ENCODE data around the gene KIF13A.
"Not testable (repeated sequence)": the region's sequence is repeated elsewhere in the genome, so short reads cannot be mapped to it uniquely, and the experiment has no call there.

KIF13A gene

DNA sequence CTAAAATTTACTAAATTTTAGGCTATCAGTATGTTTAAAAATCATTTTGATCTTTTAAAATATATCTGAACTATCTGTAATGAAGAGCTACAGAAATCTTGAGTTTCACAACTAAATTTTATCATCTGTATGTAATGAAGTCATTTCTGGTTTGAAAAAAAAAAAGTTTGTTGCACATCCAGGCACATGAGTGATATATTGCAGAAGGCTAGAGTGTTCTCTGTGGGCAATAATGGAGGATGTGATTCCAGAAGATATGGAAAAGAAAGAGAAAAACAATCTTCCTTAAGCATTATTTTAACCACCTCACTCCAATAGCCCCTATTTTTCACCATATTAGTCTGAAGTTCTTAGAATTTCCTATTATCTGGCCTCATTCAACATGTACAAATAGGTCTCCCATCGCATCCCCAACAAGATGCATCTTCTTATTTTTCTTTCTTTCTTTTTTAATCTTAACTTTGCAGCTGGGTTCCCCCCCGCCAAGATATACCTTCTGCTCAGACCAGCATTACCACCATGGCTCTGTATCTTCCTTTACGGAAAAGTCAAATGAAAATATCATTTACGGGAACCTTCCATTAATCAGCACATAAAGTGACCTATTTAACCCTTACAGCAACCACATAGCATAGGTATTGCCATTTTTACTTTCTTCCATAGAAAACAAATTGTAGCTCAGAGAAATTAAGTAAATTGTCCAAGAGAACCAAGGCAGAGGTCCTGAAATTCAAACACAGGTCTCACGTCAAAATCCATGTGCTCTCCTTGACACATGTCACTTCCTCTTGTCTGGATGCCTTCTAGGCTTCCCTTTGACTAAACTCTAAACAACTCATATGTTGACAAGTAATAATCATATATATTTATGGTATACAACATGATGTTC lies 116.9 kb downstream of the KIF13A start:
- no peak overlapping the region for H3K4me3 Mint-ChIP-seq
- H3K4me1 Mint-ChIP-seq: no peaks in the 10 kb centered on the region
- peaks cover 6% of the 10 kb centered on the region for H3K36me3 Mint-ChIP-seq
- ATAC-seq: no peak
- no peak overlapping the region for H3K27ac Mint-ChIP-seq
- no peaks in the 10 kb centered on the region for H3K9me3 Mint-ChIP-seq
- no peaks in the 10 kb centered on the region for H3K27me3 Mint-ChIP-seq

DNA sequence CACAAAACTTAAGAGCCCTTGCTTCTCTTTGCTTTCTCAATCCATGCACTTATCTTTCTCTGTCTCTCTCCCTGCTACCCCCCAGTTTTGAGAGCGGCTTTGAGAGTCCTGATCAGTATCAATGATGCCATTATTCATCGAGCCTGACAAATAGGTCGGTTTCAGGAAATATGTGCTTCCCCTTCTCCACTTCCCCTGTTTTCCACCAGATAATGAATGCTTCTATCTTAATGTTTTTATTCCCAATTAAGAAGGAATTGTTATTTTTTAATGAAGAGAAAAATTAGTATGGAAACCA lies 117.7 kb downstream of the KIF13A start:
- no peaks in the 10 kb centered on the region for H3K9me3 Mint-ChIP-seq
- H3K36me3 Mint-ChIP-seq: peaks cover 6% of the 10 kb centered on the region
- H3K27me3 Mint-ChIP-seq: no peaks in the 10 kb centered on the region
- no peak for ATAC-seq
- no peak overlapping the region for H3K27ac Mint-ChIP-seq
- no peak overlapping the region for H3K4me3 Mint-ChIP-seq
- no peaks in the 10 kb centered on the region for H3K4me1 Mint-ChIP-seq

DNA sequence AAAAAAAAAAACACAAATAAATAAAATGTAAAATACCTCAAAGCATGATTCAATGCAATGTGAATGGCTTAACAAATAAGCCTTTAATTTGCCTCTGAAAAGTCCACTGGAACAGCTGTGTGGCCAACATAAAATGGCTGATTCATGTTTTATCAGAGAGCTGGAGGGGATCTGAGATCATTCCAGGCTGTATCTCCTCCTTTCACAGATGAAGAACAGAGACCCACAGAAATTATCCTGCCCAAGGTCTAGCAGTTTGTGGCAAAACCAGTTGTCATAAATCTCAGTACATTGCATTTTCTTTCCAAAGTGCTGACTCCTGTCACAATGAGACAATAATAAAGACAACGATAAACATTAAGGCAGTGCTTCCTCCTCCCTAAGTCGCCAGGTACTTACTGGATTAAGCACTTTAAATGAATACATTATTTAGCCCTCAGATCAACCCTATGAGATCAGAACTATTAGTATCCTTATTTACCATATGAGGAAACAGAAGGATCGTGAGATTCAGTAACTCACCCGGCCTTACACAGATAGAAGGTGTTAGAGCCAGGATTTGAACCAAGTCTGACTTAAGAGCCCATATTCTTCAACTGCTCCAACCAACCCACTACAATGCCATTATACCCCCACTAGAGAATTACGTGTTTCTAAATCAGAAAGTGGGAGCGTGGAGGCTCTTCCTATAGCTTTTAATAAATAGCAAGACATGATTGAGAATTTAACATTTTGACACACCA lies 118.3 kb downstream of the KIF13A start:
- no peak overlapping the region for H3K4me3 Mint-ChIP-seq
- H3K36me3 Mint-ChIP-seq: peaks cover 6% of the 10 kb centered on the region
- H3K27me3 Mint-ChIP-seq: no peaks in the 10 kb centered on the region
- H3K9me3 Mint-ChIP-seq: no peaks in the 10 kb centered on the region
- ATAC-seq: no peak
- H3K4me1 Mint-ChIP-seq: no peaks in the 10 kb centered on the region
- H3K27ac Mint-ChIP-seq: no peak overlapping the region

DNA sequence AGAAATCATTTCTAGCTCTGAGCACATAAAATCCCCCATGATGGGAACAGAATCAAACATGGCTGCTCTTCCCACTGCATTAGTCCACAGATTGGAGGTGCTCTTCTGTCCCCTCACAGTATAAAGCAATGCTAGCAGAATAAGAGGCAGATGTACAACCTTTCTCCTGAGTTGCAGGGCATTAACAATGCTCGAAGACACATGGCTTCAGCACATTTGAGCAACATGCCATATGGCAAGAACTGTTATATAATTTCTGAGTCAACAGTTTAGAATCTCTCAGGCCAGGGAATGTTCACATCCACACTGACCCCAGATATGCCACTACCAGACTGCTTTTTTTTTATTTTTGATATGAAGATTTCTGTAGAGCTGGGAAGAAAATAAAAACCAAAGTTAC lies 119.6 kb downstream of the KIF13A start:
- Mint-ChIP-seq H3K4me3 (no peak overlapping the region), H3K9me3 (no peaks in the 10 kb centered on the region), H3K36me3 (peaks cover under 1% of the 10 kb centered on the region), H3K27me3 (no peaks in the 10 kb centered on the region), H3K4me1 (no peaks in the 10 kb centered on the region), H3K27ac (no peak overlapping the region)
- no peak for ATAC-seq

DNA sequence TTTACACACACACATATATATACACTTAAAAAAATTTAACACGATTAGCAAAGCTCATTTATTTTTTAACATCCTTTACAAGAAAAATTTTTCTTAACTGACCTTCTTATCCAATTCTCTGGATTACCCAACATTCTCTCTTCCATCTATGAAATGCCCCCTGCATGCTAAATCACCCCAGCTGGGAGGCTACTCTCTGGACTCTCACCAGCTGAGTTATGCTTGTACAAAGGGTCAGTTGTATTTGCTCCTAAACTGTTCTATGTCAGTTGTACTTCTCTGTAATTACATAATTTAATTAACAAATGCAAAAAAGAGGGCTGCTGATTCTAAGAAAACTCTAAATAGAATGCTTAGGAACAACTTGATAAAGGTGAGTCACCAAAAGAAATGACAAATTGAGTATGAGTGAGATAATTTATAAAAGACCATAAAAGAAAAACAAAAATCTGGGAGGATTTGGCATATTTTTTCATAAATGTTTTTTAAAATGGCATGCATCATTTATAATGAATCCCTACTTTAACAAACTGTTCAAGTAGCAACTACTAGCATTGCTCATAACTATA lies 120.5 kb downstream of the KIF13A start:
- H3K4me3 Mint-ChIP-seq: no peak overlapping the region
- no peak for ATAC-seq
- no peak overlapping the region for H3K27ac Mint-ChIP-seq
- H3K36me3 Mint-ChIP-seq: no peaks in the 10 kb centered on the region
- H3K9me3 Mint-ChIP-seq: no peaks in the 10 kb centered on the region
- no peaks in the 10 kb centered on the region for H3K4me1 Mint-ChIP-seq
- H3K27me3 Mint-ChIP-seq: no peaks in the 10 kb centered on the region

DNA sequence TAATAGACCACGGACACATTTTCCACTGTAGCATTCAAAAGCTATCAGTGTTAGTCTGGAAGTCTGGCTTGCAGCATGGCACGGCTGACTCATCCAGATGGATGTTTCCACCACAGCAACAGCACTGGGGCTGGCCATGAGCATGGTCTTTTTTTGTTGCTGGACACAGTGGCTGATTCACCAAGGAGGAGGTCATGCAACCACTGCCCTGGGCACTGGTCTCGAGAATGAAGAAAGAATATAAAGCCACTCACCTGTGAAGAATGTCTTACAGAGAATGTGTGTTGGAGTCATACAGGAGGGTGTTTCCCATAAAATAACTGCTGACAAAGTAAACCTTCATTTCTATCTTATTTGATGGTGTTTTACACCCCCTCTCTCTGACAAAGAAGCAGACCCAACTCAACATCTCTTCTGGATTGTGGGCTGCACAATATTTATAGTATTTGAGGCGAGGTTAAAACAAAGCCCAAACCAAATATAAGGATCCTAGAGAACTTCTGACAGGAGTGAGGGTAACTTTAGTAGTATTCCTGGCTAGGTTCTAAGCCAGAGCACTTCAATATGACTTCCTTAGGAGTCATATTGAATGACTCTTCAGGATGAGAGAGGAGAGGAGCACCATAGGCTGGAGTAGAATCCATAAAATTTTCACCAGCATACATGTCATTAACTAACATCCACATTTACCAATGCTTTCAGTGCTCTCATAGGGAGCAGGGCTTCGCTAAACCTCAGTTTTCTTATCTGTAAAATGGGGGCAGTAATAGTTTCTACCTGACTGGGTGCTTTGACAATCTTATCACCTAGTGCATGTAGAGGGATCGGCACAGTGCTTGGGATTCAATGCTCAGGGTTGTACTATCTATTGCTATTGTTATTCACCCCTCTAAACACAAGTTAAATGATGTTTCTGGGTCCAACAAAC lies 121.4 kb downstream of the KIF13A start:
- no peaks in the 10 kb centered on the region for H3K36me3 Mint-ChIP-seq
- no peak overlapping the region for H3K27ac Mint-ChIP-seq
- ATAC-seq: no peak
- H3K27me3 Mint-ChIP-seq: no peaks in the 10 kb centered on the region
- H3K9me3 Mint-ChIP-seq: no peaks in the 10 kb centered on the region
- no peaks in the 10 kb centered on the region for H3K4me1 Mint-ChIP-seq
- H3K4me3 Mint-ChIP-seq: no peak overlapping the region

DNA sequence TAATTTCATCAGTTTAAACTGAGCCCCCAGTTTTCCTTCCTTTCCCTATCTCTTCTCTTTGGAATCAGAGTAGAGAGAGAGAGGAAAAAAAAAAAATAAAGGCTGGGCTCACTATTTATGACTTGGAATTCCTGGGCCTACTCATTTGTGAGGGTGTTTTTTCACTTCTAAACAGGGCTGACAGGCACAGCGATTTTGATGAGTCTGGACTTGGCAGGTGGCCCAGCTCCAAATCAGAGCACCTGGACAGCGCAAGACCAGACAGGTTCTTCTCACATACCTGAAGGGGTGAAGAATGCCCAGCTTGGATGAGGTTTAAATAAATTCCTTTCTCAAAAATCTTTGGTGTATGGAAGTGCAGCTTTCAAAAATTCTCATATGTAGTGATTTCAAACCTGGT lies 122.2 kb downstream of the KIF13A start:
- Mint-ChIP-seq H3K9me3 (no peaks in the 10 kb centered on the region), H3K4me1 (no peaks in the 10 kb centered on the region), H3K4me3 (no peak overlapping the region), H3K27me3 (no peaks in the 10 kb centered on the region), H3K27ac (no peak overlapping the region), H3K36me3 (no peaks in the 10 kb centered on the region)
- no peak for ATAC-seq

DNA sequence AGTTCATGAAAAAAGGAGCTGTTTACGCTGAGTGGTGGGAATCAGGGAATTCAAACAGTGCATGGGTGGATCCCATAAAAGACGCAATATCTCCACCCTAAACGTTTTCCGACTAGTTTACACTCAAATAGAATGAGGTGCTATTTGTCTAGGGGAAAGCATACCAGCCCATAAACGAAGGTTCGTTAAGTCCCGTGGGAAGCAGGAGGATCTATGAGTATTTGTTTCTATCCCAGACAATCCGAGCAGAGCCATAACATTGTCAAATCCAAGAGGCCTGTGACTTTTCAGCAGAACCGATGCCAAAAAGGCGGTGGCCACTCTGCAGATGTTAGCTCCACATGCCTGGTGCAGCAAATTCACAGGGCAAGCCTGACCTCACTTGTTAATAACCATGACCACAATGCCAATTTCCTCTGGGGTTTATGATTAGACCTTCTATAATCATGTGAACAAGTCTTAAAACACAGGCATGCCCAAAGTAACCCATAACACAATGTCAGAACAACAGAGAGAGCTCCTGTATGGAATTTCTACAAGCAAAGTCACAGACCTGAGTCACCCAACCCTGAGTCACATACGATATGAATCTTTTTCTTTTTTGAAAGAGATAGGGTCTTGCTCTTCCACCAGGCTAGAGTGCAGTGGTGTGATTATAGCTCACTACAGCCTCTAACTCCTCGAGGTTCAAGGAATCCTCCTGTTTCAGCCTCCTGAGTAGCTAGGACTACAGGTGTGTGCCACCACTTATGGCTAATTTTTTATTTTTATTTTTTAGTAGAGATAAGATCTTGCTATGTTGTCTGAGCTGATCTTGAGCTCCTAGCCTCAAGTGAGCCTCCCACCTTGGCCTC lies 123.3 kb downstream of the KIF13A start:
- H3K4me3 Mint-ChIP-seq: no peak overlapping the region
- no peaks in the 10 kb centered on the region for H3K27me3 Mint-ChIP-seq
- H3K27ac Mint-ChIP-seq: no peak overlapping the region
- H3K4me1 Mint-ChIP-seq: no peaks in the 10 kb centered on the region
- no peaks in the 10 kb centered on the region for H3K9me3 Mint-ChIP-seq
- no peaks in the 10 kb centered on the region for H3K36me3 Mint-ChIP-seq
- ATAC-seq: no peak

DNA sequence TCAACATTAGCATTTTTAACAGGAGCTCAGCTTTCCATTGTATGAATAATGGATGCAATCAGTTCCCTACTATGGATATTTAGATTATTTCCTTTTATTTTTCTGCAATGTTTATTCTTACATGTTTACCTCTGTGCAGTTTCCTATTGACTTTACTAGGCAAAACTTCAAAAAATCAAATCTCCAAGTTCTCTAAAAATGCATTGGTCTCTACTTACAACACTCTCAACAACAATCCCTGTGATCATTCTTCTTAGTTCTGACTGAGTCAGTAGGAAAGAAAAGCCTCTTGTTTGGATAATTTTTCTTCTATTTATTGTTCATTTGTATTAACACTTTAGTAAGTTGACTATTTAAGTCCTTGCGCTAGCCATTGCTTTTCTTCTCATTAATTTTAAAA lies 126.1 kb downstream of the KIF13A start:
- H3K9me3 Mint-ChIP-seq: no peaks in the 10 kb centered on the region
- H3K36me3 Mint-ChIP-seq: peaks cover 12% of the 10 kb centered on the region
- no peak overlapping the region for H3K4me3 Mint-ChIP-seq
- no peak overlapping the region for H3K27ac Mint-ChIP-seq
- no peaks in the 10 kb centered on the region for H3K27me3 Mint-ChIP-seq
- no peak for ATAC-seq
- H3K4me1 Mint-ChIP-seq: no peaks in the 10 kb centered on the region

DNA sequence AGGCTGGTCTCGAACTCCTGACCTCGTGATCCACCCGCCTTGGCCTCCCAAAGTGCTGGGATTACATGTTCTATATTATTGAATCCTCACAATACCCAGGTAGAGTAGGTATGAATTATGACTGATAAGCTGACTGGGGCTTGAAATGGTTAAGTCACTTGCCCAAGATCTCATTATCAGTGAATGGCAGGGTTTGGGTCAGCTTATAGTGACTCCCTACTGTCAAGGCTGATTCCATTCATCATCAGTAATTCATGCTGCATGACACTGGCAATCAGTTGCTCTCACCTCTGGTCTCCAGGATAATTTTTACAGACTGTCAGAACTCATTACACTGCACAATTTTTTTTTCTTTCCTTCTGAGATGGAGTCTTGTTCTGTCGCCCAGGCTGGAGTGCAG lies 127.6 kb downstream of the KIF13A start:
- no peak overlapping the region for H3K4me3 Mint-ChIP-seq
- H3K36me3 Mint-ChIP-seq: peaks cover 23% of the 10 kb centered on the region
- no peaks in the 10 kb centered on the region for H3K9me3 Mint-ChIP-seq
- ATAC-seq: no peak
- no peaks in the 10 kb centered on the region for H3K4me1 Mint-ChIP-seq
- no peak overlapping the region for H3K27ac Mint-ChIP-seq
- no peaks in the 10 kb centered on the region for H3K27me3 Mint-ChIP-seq

DNA sequence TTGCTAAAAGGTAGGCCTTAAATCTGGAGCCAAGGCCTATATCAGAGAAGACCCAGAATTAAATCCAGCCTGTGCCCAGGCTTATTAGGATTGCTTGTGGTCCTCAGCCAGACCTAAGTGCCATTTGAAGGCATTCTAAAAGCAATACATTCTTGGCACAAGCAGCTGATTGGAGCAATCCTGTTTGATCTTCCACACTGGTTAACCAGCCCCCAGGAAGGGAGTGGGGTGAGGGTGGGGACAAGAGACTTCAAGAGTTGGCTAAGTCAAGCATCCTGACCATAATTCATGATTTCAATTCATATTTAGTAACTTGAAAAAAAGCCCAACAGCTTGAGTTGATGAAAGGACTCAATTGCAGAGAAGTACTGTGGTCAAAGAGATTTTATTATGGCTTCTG lies 128.9 kb downstream of the KIF13A start:
- Mint-ChIP-seq H3K4me3 (no peak overlapping the region), H3K27me3 (no peaks in the 10 kb centered on the region), H3K36me3 (peaks cover 23% of the 10 kb centered on the region), H3K9me3 (no peaks in the 10 kb centered on the region), H3K4me1 (no peaks in the 10 kb centered on the region), H3K27ac (no peak overlapping the region)
- no peak for ATAC-seq

DNA sequence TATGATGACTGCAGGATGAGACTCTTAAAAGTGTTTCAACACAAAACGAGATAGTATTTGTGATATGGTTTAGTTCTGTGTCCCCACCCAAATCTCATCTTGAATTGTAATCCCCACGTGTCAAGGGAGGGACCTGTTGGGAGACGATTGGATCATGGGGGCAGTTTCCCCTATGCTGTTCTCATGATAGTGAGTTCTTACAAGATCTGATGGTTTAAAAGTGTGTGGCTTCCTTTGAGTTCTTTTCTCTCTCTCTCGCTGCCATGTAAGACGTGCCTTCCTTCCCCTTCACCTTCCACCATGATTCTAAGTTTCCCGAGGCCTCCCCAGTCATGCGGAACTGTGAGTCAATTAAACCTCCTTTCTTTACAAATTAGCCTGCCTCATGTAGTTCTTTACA lies 130.2 kb downstream of the KIF13A start:
- peaks cover 23% of the 10 kb centered on the region for H3K36me3 Mint-ChIP-seq
- not testable (repeated sequence) for H3K27ac Mint-ChIP-seq, H3K27me3 Mint-ChIP-seq, H3K9me3 Mint-ChIP-seq, ATAC-seq, H3K4me3 Mint-ChIP-seq, H3K4me1 Mint-ChIP-seq

DNA sequence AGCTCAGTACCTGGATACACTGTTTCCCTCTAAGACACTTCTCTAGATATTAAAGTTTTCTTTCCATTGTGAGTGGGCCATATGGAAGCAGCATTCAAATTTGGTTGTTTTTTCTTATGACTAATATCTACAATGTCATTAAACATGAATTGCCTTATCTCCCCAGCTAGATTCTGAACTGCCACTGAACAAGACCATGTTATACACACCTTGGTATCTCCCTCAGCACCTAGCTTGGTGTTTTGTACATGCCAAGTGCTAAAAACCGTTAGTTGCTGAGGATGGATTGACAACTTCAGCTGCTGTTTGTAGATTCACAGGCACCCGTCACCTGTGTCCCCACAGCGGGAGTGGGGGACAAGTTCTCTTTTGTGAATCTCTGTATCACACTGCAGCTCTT lies 131.1 kb downstream of the KIF13A start:
- H3K9me3 Mint-ChIP-seq: no peaks in the 10 kb centered on the region
- H3K36me3 Mint-ChIP-seq: peaks cover 26% of the 10 kb centered on the region
- no peaks in the 10 kb centered on the region for H3K27me3 Mint-ChIP-seq
- H3K4me3 Mint-ChIP-seq: no peak overlapping the region
- H3K27ac Mint-ChIP-seq: no peak overlapping the region
- no peaks in the 10 kb centered on the region for H3K4me1 Mint-ChIP-seq
- no peak for ATAC-seq

DNA sequence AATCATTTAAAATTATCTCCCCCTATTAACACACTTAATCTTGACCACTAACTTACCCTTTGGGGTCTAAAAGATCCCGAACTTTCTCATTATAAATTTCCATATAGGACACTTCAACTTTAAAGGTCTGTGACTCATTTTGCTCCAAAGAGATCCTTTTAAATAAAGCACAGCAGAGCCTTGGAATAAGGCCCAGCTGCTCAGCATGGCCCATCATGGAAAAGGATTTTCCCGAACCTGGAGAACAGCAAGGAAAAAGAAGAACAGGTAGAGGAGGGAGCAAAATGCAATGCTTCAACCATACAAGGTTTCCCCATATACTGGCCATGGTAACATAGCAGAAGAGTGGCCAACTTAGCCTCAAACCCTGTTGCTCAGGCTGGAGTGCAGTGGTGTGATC lies 132.1 kb downstream of the KIF13A start:
- no peaks in the 10 kb centered on the region for H3K9me3 Mint-ChIP-seq
- H3K4me1 Mint-ChIP-seq: no peaks in the 10 kb centered on the region
- H3K36me3 Mint-ChIP-seq: peaks cover 35% of the 10 kb centered on the region
- H3K4me3 Mint-ChIP-seq: no peak overlapping the region
- no peaks in the 10 kb centered on the region for H3K27me3 Mint-ChIP-seq
- H3K27ac Mint-ChIP-seq: no peak overlapping the region
- ATAC-seq: no peak
